HT-29 (cell line): Measurements from ENCODE around the gene FNDC3B. TPM values are rescaled to one million over a fixed set of nuclear protein-coding genes. Genes with fewer than 3 reads are reported as not detected.

ENCODE experiments used
- DNase-seq: peaks from one replicate; pipeline ENCODE4 v3.0.0-alpha.2; 2015; ENCODE audit warnings: low spot score
- total RNA-seq: library from RNA; depleted of rRNA; stranded (reverse); fragments of >200 nt; shearing (Covaris generic); gene quantifications from 2 replicates; pipeline ENCODE4 v1.2.3, GENCODE V29; 2014

The FNDC3B gene
- total RNA-seq, 1 experiment from 2014 or later: 47.9 TPM

DNA sequence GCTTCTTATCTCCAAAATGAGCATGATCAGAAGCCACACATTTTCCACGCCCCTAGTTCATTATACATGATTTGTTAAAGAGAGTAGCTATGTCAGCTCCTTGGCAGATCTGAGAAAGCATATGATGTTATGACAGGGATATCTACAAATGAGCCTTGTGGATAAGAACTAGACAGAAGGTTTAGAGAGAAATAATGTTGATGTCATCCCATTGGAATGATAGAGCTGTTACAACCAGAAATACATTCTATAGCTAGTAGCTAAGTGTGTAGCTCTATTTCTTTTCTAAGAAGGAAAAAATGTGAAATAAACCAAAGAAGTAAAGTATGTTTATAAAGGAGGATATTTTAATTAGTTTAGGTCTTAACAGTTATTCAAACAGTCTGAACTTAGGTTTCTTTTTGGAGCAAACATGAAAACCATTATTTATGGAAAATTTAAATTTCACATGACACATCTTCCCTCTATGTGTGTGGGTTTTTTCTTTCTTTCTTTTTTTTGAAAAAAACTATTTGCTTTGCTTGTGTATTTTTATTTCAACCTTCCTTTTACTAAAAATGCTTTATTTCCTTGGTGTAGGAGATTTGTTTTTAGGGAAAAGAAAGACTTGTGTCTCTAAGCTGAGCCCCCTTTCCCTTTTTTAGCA lies 241.2 kb downstream of the FNDC3B start:
- no peak for DNase-seq

DNA sequence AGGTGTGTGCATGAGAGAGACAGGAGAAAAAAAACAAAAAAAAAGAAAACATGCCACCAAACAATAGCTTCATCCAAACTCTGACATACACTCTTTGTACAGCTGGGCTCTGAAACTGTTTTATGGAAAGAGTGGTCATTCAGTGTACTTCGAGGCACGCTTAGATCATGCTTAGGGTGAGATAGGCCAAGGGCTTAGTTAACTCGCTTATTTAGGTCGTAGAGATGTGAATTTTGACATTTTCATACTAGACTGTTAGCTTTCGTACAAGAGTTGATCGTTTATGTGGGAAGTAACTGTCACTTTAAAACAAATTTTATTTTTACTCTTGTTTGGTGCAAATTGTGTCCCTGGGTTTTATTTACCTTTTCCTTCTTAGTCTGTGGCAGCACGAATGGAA lies 242.5 kb downstream of the FNDC3B start:
- no peak for DNase-seq

DNA sequence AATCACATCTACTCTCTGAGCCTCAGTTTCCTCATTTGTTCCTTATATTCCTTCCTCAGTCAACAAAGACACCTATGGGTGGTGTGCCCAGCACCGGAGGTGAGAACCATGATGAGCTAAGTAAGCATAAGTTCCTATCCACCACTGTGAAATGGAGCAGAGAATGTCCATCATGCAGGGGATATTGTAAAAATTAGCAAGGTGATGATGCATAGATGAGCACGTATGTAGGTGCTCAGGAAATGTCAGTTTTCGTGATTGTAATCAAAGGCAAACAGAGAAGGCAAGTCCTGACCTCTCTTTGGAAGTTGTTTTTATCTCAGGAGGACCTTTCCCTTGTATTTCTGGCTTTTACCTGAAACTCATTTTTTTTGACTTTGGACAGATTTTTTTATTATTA lies 243.5 kb downstream of the FNDC3B start:
- DNase-seq: no peak

- no peak for DNase-seq
Observed at GRCh38 chr3:172283841-172284357, 244.5 kb downstream of the FNDC3B start.

- no peak for DNase-seq
Observed at GRCh38 chr3:172285844-172286243, 246.5 kb downstream of the FNDC3B start.

GRCh38 chr3:172286548-172287148 lies 247.3 kb downstream of the FNDC3B start:
- no peak for DNase-seq

DNA sequence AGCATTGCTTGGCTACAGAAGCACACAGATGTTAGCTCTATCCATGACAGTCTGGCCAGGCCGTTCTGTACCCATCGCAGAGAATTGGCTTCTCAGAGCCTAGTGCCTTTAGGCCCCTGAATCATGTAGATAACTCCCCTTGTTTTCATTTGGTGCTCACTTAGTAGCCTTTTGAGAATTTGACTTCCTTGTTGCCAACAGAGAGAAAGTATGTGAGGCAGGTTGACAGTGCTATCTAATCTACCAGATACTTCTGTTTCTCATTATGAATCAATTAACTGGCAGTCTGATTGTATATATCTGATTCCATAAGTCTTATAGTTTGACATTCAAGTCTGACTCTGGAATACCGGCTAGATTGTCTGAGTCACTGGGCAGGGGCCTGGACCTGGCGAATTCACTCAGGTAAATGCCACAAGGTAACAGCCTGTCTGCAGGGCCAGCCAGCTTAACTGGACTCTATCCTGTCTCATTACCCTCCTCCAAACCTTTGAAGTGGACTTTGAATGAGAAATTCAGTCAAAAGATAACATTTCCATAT lies 248.6 kb downstream of the FNDC3B start:
- DNase-seq: no peak

GRCh38 chr3:172288651-172289050 lies 249.3 kb downstream of the FNDC3B start:
- DNase-seq: no peak

DNA sequence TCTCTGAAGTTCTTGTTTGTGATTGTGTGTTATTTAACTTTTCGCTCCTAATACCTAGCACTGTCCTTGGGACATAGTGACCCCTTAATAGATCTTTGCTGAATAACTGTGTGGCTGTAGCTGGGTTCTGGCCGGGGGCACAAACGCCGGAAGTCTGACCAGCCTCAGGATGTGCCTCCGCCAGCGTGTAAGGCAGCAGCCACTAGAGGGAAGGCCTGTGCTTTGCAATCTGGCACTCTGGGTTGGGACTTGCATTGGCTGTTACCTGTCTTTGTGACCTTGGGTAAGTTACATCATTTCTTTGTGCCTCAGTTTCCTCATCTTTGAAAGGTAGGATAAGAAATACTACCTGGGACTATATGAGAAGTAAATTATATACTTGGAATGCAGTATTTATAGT lies 250.2 kb downstream of the FNDC3B start:
- no peak for DNase-seq

DNA sequence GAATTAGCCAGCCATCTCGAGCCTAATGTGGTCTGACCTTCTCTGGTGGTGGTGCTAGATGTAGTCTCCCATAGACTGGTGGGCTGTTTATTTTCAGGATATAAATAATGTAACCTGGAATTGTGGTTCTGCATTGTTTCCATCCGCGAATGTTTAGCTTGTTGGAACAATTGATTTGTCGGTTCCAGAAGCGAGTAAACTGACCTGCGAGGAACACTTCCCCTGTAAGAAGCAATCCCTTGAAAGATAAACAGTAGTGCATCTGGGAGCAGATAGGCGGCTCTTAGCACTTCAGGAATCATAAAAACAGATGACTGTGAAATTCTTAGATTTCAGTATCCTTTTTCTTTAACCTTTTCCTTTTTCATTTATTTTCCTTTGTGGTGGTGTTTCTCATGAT lies 251.1 kb downstream of the FNDC3B start:
- DNase-seq: no peak

DNA sequence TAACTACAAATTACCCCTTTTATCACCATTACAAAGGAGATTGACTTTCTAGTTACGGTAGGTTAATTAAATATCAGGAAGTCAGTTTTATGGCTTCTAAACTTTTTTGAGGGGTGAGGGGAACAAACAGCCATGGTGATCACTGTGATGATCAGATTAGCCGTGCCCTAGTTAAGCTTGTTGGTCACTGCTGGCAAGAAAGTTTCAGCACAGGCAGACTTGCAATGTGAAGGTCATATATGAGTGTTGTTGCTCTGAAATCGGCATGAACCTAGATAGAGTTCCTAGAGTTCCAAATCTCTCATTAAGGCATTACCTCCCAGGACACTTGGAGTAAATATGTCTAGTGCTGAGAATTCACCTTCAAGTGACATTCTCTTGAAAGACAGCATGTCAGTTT lies 252.3 kb downstream of the FNDC3B start:
- no peak for DNase-seq

GRCh38 chr3:172292422-172292821 lies 253.0 kb downstream of the FNDC3B start:
- DNase-seq: no peak

GRCh38 chr3:172293093-172293492 lies 253.7 kb downstream of the FNDC3B start:
- DNase-seq: no peak

- no peak for DNase-seq
Observed at GRCh38 chr3:172294223-172294806, 254.9 kb downstream of the FNDC3B start.

GRCh38 chr3:172296248-172296974 lies 257.0 kb downstream of the FNDC3B start:
- no peak for DNase-seq

DNA sequence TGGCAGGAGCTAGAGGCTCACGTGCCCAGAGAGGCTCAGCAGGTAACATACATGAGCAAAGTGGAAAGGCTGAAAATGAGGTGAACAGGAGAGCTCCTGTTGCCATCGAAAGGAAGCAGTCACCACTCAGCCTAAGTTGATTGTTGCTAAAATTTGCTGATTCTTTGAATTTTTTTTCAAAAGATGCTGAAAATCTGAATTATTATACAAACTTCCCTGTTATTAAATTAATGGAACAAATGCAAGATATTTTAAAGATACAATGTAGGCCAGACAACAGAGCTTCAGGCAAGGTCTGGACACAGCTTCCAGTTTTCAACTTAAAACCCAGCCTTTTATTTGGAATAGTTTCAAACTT lies 257.6 kb downstream of the FNDC3B start:
- DNase-seq: no peak

DNA sequence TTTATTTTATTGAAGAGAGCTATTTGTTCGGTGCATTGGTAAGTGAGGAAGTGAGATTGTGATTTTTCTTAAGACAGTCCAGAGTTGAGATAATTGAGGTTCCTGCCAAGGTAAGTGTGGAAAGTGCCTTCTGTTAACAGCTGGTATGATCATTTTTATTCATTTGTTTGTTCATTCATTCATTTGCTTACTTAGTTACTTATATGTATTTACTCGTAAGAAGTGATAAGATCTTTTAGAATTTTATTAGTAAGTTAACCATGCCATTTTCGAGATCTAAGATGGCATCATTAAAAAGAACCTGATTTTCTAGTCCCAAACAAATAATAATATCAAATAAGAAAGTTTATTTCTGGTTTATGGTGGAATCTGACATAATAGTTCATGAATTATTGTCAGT lies 258.9 kb downstream of the FNDC3B start:
- peak; percentile 42 for DNase-seq

DNA sequence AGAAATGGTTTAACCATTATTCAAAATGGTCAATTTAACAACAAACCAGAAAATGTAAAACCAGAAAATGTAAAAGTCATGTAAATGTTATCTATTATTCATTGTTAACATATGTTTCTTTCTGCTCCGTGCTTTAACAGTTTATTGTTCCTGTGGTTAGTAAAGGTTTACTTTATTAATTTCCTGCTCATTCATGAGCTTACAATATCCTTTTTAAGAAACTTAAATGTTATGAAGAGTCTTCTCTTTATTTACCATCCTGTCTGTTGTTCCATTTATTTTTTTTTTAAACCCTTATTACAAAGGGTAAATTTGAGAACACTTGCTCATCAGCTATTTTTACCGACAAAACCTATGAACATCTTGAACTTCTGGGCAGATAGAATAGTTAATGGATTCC lies 260.8 kb downstream of the FNDC3B start:
- DNase-seq: no peak

DNA sequence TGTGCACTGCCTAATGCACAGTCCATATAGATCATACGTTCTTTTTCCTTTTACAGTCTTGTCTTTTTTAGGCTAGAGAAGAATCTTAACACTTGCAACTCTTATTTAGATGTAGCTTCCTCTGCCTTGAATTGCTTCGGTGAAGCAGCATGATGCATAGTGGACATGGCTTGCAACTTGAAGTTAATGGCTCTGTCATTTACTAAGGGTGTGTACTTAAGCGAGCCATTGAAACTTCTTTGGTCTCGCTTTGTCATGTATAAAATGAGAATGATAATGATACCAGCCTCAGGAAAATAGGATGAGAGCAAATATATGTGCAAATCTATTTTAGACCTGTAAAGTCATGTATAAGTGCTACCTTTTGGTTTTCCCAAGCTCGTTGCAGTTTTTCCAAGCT lies 261.5 kb downstream of the FNDC3B start:
- DNase-seq: no peak

- DNase-seq: no peak
Observed at GRCh38 chr3:172302203-172302602, 262.8 kb downstream of the FNDC3B start.

GRCh38 chr3:172303181-172303580 lies 263.8 kb downstream of the FNDC3B start:
- no peak for DNase-seq

DNA sequence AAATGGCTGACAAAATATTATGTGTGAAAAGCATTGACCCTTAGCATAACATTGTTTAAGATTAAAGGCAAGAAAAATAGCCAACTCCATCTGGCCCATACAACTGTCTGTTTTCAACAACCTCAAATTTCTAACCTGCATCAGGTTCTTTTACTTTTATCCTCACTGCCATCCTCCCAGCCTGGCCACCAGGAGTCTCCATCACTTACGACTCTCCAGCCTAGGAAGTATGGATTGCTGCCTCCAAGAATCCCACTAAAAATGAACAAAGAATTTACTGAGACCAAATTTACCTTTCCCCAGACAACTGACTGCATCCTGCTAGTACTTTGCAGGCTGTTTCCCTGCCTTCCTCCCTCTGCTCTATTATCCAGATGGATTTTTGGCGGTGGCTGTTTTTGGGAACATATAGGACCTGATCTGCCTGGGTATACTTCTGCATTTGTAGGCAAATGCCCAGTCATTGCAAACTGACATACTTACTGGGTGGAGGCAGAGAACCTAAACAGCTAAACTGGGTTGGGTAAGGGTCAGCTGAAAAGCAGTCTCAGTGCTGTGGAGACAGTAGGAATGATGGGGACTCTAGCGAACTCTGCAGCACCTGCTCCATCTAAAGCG lies 264.7 kb downstream of the FNDC3B start:
- DNase-seq: no peak
